Stimulated activated CD4-positive, alpha-beta T cell treated with anti-CD3 and anti-CD28 coated beads, Interleukin-2, amount 100 ng/mL, for 4 hours (primary cell): Measurements from ENCODE around the gene LHFPL6.

Experiments
- DNase-seq: peaks from one replicate; pipeline ENCODE4 v3.0.0-alpha.2; 2020; ENCODE audit warnings: low read depth

The LHFPL6 gene

GRCh38 chr13:39462428-39462827 is 140.6 kb downstream of the LHFPL6 start:
- no peak for DNase-seq

- DNase-seq, result no peak
These were observed 141.2 kb downstream of the LHFPL6 start for GRCh38 chr13:39461685-39462266.

- DNase-seq, result no peak
These were observed 145.7 kb downstream of the LHFPL6 start for GRCh38 chr13:39457274-39457673.

- no peak for DNase-seq
These were observed 147.3 kb downstream of the LHFPL6 start for GRCh38 chr13:39455521-39456175.

- DNase-seq, result no peak
These were observed 150.2 kb downstream of the LHFPL6 start for GRCh38 chr13:39452834-39453233.

- DNase-seq, result no peak
These were observed 150.6 kb downstream of the LHFPL6 start for GRCh38 chr13:39452417-39452816.

GRCh38 chr13:39451860-39452301 is 151.1 kb downstream of the LHFPL6 start:
- DNase-seq, result no peak

- DNase-seq, result no peak
These were observed 151.7 kb downstream of the LHFPL6 start for GRCh38 chr13:39451301-39451700.

GRCh38 chr13:39450176-39450575 is 152.8 kb downstream of the LHFPL6 start:
- no peak for DNase-seq

GRCh38 chr13:39448834-39449233 is 154.2 kb downstream of the LHFPL6 start:
- no peak for DNase-seq

GRCh38 chr13:39446865-39447264 is 156.1 kb downstream of the LHFPL6 start:
- no peak for DNase-seq

GRCh38 chr13:39444866-39445265 is 158.1 kb downstream of the LHFPL6 start:
- no peak for DNase-seq

- no peak for DNase-seq
These were observed 169.3 kb downstream of the LHFPL6 start for GRCh38 chr13:39433651-39434050.

- no peak for DNase-seq
These were observed 170.8 kb downstream of the LHFPL6 start for GRCh38 chr13:39432196-39432595.

- no peak for DNase-seq
These were observed 180.0 kb downstream of the LHFPL6 start for GRCh38 chr13:39422845-39423565.

GRCh38 chr13:39419876-39420275 is 183.1 kb downstream of the LHFPL6 start:
- DNase-seq, result no peak

- no peak for DNase-seq
These were observed 183.9 kb downstream of the LHFPL6 start for GRCh38 chr13:39419068-39419467.

GRCh38 chr13:39418424-39418823 is 184.6 kb downstream of the LHFPL6 start:
- DNase-seq, result no peak

GRCh38 chr13:39417643-39418042 is 185.3 kb downstream of the LHFPL6 start:
- no peak for DNase-seq

- no peak for DNase-seq
These were observed 185.9 kb downstream of the LHFPL6 start for GRCh38 chr13:39417131-39417530.

- DNase-seq, result no peak
These were observed 187.8 kb downstream of the LHFPL6 start for GRCh38 chr13:39415008-39415802.

GRCh38 chr13:39414339-39414738 is 188.7 kb downstream of the LHFPL6 start:
- no peak for DNase-seq

GRCh38 chr13:39411511-39411910 is 191.5 kb downstream of the LHFPL6 start:
- no peak for DNase-seq
